Neuronal stem cell (in vitro differentiated cells): ENCODE data around the gene TRIM38.

Experiments used
- DNase-seq: peaks from one replicate; pipeline ENCODE4 v3.0.0-alpha.2; 2013; ENCODE audit warnings: low spot score
- H2AFZ ChIP-seq: one replicate; pipeline ENCODE4 v1.6.1; 2013; ENCODE audit warnings: mild to moderate bottlenecking, low read length, inconsistent platforms
- H2AK5ac ChIP-seq: 2 replicates; pipeline ENCODE4 v1.6.1; 2013; ENCODE audit warnings: low read depth, mild to moderate bottlenecking, inconsistent platforms, low read length, moderate library complexity, mixed read lengths
- H2BK120ac ChIP-seq: 2 replicates; pipeline ENCODE4 v1.6.1; 2013; ENCODE audit warnings: low read depth, mild to moderate bottlenecking, inconsistent platforms, low read length, moderate library complexity, mixed read lengths
- H2BK12ac ChIP-seq: one replicate; pipeline ENCODE4 v1.6.1; 2013; ENCODE audit warnings: low read length, inconsistent platforms
- H2BK15ac ChIP-seq: 2 replicates; pipeline ENCODE4 v1.6.1; 2013; ENCODE audit warnings: mild to moderate bottlenecking, low read length, inconsistent platforms, mixed read lengths
- H2BK5ac ChIP-seq: one replicate; pipeline ENCODE4 v1.6.1; 2013; ENCODE audit warnings: inconsistent platforms, mild to moderate bottlenecking, low read length, moderate library complexity
- H3K14ac ChIP-seq: one replicate; pipeline ENCODE4 v1.6.1; 2013; ENCODE audit warnings: low read length, inconsistent platforms
- H3K18ac ChIP-seq: 2 replicates; pipeline ENCODE4 v1.6.1; 2013; ENCODE audit warnings: low read length, inconsistent platforms
- H3K23ac ChIP-seq: 2 replicates; pipeline ENCODE4 v1.6.1; 2013; ENCODE audit warnings: low read depth, mild to moderate bottlenecking, mixed read lengths, low read length, inconsistent platforms; ENCODE audit not compliant: poor library complexity
- H3K27ac ChIP-seq: replicated peaks from 3 replicates; pipeline ENCODE4 v1.5.1; 2013; ENCODE audit warnings: low read length, inconsistent platforms
- H3K27me3 ChIP-seq, 3 experiments: 2 replicates each; pipeline ENCODE4 v1.6.1; 2013; ENCODE audit warnings: low read length in 3 of 3, mild to moderate bottlenecking in 2 of 3, inconsistent platforms in 1 of 3, low read depth in 1 of 3, mixed read lengths in 1 of 3, moderate library complexity in 1 of 3; ENCODE audit not compliant: control insufficient read depth in 3 of 3, insufficient read depth in 3 of 3
- H3K36me3 ChIP-seq, 2 donors: replicated peaks in 1 of 2; 2 replicates each; pipeline ENCODE4 v1.6.1; 2013; ENCODE audit warnings: low read length in 2 of 2; ENCODE audit not compliant: control insufficient read depth in 2 of 2, insufficient read depth in 2 of 2
- H3K4ac ChIP-seq: 2 replicates; pipeline ENCODE4 v1.6.1; 2013; ENCODE audit warnings: inconsistent platforms, mild to moderate bottlenecking, low read length, moderate library complexity
- H3K4me1 ChIP-seq, 2 donors: 1 replicate in 1 of 2; 2 replicates in 1 of 2; pipeline ENCODE4 v1.6.1; 2013; ENCODE audit warnings: low read length in 2 of 2, low read depth in 1 of 2; ENCODE audit not compliant: control insufficient read depth in 2 of 2, insufficient read depth in 1 of 2
- H3K4me2 ChIP-seq: one replicate; pipeline ENCODE4 v1.6.1; 2013; ENCODE audit warnings: mild to moderate bottlenecking, low read length, inconsistent platforms; ENCODE audit not compliant: insufficient read depth, poor library complexity, severe bottlenecking
- H3K4me3 ChIP-seq, 2 donors: 2 replicates each; pipeline ENCODE4 v1.5.1; 2013; ENCODE audit warnings: low read length in 2 of 2, mild to moderate bottlenecking in 2 of 2, inconsistent platforms in 1 of 2, moderate library complexity in 1 of 2
- H3K79me1 ChIP-seq: one replicate; pipeline ENCODE4 v1.6.1; 2013; ENCODE audit warnings: low read depth, mild to moderate bottlenecking, inconsistent platforms, low read length, moderate library complexity
- H3K9ac ChIP-seq: one replicate; pipeline ENCODE4 v1.6.1; 2013; ENCODE audit warnings: mild to moderate bottlenecking, low read depth, low read length, inconsistent platforms; ENCODE audit not compliant: poor library complexity
- H3K9me3 ChIP-seq, 2 donors: replicated peaks in 1 of 2; 2 replicates each; pipeline versions ENCODE3 to v1.6.1; 2013; ENCODE audit warnings: low read length in 2 of 2, mild to moderate bottlenecking in 2 of 2, inconsistent platforms in 1 of 2, low read depth in 1 of 2, mixed read lengths in 1 of 2, moderate library complexity in 1 of 2; ENCODE audit not compliant: control insufficient read depth in 2 of 2, insufficient read depth in 1 of 2
- H4K8ac ChIP-seq: one replicate; pipeline ENCODE4 v1.6.1; 2013; ENCODE audit warnings: low read depth, mild to moderate bottlenecking, inconsistent platforms, low read length, moderate library complexity
- H4K91ac ChIP-seq: one replicate; pipeline ENCODE4 v1.6.1; 2013; ENCODE audit warnings: low read length, low read depth, mild to moderate bottlenecking, inconsistent platforms; ENCODE audit not compliant: poor library complexity
- WGBS, 2 donors: extraction: QIAGEN DNeasy Blood & Tissue Kit; methylation state at CpG; one replicate each; pipeline ENCODE4 v1.1.7; 2013; ENCODE audit warnings: missing lambda C conversion rate in 2 of 2, mixed read lengths in 1 of 2; ENCODE audit not compliant: insufficient read length in 2 of 2, insufficient replicate concordance in 1 of 2; ENCODE audit errors: extremely low coverage in 2 of 2; 5-methylcytosine and 5-hydroxymethylcytosine counted together

The TRIM38 gene

DNA sequence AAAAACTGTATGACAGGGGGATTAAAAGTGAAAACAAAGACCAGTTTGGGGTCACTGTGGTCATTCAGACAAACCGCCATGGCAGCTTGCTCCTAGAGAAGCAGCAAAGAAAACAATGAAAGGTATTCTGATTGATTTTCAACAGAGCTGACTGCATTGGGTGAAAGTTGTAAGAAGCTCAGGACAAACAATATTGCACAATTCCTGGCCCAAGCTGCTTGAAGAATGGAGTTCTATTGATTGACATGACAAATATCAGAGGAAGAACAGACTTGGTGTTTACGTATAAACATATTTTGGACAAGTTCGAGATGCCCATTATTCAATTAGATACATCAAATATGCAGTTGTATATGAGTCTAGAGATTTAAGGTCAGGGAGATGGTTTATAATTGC lies 62.0 kb downstream of the TRIM38 start:
- Histone ChIP-seq H2BK120ac (no peak overlapping the region), H3K14ac (no peak overlapping the region), H4K8ac (no peak overlapping the region), H2AK5ac (no peak overlapping the region), H3K79me1 (no peaks in the 10 kb centered on the region), H3K36me3 (no peaks in the 10 kb centered on the region), H2BK12ac (no peak overlapping the region), H3K9ac (no peak overlapping the region), H3K18ac (no peak overlapping the region), H2BK5ac (no peak overlapping the region), H3K4ac (no peak overlapping the region), H3K27ac (peak overlapping the region; percentile 29), H3K23ac (no peak overlapping the region), H3K9me3 (no peaks in the 10 kb centered on the region), H3K4me1 (peaks cover 12 to 33% of the 10 kb centered on the region in 2 donors), H3K4me3 (no peak overlapping the region), H4K91ac (no peak overlapping the region), H3K4me2 (no peak overlapping the region), H2AFZ (no peak overlapping the region), H3K27me3 (no peaks in the 10 kb centered on the region), H2BK15ac (no peak overlapping the region)
- no CpG with 5 or more reads among the region's 3 CpGs for WGBS, 2 donors
- no peak for DNase-seq

DNA sequence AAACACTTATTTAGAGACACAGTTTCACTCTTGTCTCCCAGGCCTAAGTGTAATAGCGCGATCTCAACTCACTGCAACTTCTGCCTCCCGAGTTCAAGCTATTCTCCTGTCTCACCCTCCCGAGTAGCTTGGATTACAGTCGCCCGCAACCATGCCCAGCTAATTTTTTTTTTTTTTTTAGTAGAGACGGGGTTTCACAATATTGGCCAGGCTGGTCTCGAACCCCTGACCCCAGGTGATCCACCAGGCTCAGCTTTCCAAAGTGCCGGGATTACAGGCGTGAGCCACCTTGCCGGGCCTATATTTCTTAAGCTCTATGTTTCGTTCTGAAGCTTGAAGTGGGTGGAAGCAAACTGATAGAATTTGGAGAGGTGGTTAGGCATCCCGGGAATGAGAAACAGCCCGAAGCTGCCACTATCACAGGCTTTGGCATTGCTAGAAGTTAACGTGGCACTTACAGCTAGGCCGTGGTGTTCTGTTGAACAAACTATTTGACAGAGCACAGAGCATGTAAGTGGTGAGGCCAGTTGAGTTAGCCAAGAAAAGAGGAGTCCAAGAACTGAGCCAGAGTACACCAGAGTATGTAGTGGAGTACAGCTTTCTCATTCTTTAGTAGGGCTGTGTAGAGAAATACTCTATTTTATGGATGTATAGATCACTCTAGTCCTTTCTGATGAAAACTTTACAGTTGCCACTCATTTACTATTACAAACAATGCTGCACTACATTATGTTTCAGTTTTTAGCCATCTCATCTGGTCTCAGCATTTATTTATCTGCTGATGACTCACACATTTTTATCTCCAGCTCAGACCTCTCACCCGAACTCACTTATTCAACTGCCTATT lies 62.7 kb downstream of the TRIM38 start:
- Histone ChIP-seq H2BK12ac (no peak overlapping the region), H2BK120ac (no peak overlapping the region), H3K14ac (no peak overlapping the region), H2AFZ (no peak overlapping the region), H3K4me2 (no peak overlapping the region), H4K8ac (no peak overlapping the region), H3K4me1 (peaks cover 12 to 35% of the 10 kb centered on the region in 2 donors), H2BK5ac (no peak overlapping the region), H4K91ac (no peak overlapping the region), H3K79me1 (no peaks in the 10 kb centered on the region), H2BK15ac (no peak overlapping the region), H3K4ac (no peak overlapping the region), H3K4me3 (no peak overlapping the region), H2AK5ac (peak overlapping the region; percentile 71), H3K9ac (peak overlapping the region; percentile 53), H3K27ac (peak overlapping the region; percentile 54), H3K27me3 (no peaks in the 10 kb centered on the region), H3K23ac (no peak overlapping the region), H3K18ac (no peak overlapping the region), H3K9me3 (no peaks in the 10 kb centered on the region), H3K36me3 (no peaks in the 10 kb centered on the region)
- no peak for DNase-seq
- no CpG with 5 or more reads among the region's 17 CpGs for WGBS, 2 donors

DNA sequence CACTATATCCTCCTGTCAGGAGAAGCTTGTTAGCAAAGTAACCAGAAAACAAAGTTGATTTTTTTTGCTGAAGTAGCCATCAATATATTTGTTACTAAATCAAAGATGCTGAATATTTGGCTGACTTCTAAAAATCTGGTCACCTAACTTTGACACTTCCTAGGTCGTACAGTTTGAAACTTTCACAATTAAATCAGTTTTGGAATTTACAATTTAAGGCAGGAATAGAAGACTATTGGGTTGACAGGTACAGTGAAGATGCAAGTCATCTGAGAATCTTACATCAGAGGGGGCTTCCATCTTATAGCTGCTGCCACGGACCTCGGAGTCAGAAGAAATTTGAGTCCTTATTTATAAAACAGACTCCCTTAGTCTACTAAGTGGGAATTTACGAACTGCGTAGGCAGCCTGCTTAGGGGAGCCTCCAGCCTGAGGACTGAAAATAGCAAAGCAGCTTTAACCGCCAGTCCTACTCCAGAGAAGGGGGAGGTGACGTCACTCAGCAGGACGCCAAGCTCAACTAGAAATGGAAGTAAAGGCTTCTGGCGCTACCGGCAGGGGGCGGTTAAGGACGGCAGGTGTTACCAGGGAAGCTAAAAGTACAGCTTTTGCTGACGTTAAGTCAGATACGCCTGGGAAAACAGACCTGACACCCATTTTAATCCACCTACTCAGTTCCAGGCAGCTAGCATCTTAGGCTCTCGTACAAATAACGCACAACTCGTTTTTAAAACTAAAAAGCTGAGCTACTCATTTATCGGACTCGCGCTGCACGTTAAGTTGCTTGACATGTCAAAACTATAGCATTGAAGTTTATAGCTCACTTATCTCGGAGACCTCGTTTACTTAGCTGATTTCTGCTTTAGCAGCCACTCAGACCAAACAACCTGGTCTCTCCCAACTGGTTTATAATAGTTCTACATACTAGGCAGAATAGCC lies 63.6 kb downstream of the TRIM38 start:
- Histone ChIP-seq H4K8ac (no peak overlapping the region), H3K4me1 (peaks cover 12 to 37% of the 10 kb centered on the region in 2 donors)

More for the DNA sequence above, 63.6 kb downstream of the TRIM38 start:
- Histone ChIP-seq H2AK5ac (no peak overlapping the region), H3K79me1 (no peaks in the 10 kb centered on the region), H3K4me2 (peak overlapping the region; percentile 76), H2BK15ac (no peak overlapping the region), H3K36me3 (no peaks in the 10 kb centered on the region), H3K4ac (no peak overlapping the region), H2BK12ac (no peak overlapping the region), H3K9ac (peak overlapping the region; percentile 81), H2BK120ac (no peak overlapping the region), H3K9me3 (no peaks in the 10 kb centered on the region), H2AFZ (peak overlapping the region; percentile 34), H3K14ac (no peak overlapping the region), H3K18ac (no peak overlapping the region), H3K23ac (no peak overlapping the region), H4K91ac (no peak overlapping the region), H2BK5ac (peak overlapping the region; percentile 49), H3K27me3 (no peaks in the 10 kb centered on the region), H3K27ac (peak overlapping the region; percentile 80), H3K4me3 (peak overlapping the region; percentile 60 to 93)
- peak; percentile 88 for DNase-seq
- WGBS, 2 donors = no CpG with 5 or more reads among the region's 23 CpGs
